ENCODE results near the gene DCTN2.
"Not testable (repeated sequence)": the region's sequence is repeated elsewhere in the genome, so short reads cannot be mapped to it uniquely, and the experiment has no call there.

The DCTN2 gene

DNA sequence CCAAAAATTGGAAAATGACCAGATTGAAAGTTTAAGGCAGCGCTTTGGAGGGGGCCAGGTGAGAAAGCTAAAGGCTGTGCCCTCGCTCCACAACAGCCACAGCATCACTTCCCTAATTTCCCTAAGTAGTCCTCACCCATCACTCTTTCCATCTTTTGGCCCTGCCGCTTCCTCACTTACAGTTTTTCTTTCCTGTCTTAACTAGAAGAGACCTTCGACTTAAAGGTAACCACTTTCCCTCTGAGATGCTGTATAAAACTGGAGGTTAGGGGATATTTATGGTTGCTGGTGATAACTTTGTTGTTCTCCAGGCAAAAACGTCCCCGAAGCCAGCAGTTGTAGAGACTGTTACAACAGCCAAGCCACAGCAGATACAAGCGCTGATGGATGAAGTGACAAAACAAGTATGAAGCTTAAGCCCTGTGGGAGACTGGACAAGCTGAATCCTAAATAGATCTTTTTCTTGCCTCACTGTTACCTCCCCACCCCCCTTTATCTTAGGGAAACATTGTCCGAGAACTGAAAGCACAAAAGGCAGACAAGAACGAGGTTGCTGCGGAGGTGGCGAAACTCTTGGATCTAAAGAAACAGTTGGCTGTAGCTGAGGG is 31.0 kb downstream of the DCTN2 start:
- no peak for DNase-seq (ENCODE audit: low read depth in 2 of 2)

DNA sequence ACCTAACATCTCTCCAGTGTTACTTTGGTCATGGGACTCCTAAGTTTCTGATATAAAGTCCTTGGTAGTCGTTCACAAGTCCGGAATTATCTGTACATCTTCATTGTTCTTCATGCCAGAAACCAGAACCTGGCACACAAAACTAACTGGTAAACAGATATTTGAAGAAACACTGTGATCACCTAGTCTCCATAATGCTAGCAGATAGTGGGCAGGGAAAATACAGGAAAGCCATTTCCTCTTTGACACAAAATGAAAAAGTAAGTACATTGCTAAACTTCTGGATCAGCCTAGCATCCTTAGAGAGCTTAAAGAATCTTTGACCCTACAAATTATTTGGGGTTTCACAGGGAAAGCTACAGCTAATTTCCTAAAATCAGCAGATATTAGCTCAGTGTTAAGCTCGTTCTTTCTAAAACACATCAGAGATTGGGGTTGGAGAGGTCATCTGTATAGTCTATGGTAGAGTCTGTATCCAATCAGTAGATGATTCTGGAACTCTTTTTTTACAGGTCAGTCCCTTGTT is 31.5 kb downstream of the DCTN2 start:
- DNase-seq (ENCODE audit: low read depth in 2 of 2), result no peak

DNA sequence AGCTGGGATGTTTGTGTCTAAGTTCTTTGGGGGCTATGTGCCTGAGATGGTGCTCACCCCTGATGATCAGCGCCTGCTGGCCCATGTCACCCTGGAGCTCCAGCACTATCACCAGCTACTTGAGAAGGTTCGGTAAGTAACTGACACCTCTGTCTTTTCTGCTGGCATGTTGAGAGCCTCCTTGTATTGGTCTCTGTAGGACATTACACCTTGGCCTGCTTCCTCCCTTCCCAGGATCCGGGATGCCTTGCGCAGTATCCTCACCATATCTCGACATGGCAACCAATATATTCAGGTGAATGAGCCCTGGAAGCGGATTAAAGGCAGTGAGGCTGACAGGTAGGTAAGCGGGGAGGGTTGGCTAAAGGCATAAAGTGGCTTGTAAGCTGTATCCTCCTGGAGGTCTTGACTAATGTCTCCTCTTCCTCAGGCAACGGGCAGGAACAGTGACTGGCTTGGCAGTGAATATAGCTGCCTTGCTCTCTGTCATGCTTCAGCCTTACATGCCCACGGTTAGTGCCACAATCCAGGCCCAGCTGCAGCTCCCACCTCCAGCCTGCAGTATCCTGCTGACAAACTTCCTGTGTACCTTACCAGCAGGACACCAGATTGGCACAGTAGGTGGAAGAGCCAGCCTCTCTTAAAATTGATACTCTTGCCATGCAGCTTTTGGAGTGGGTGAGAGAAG is 32.1 kb downstream of the DCTN2 start:
- no peak for DNase-seq (ENCODE audit: low read depth in 2 of 2)

DNA sequence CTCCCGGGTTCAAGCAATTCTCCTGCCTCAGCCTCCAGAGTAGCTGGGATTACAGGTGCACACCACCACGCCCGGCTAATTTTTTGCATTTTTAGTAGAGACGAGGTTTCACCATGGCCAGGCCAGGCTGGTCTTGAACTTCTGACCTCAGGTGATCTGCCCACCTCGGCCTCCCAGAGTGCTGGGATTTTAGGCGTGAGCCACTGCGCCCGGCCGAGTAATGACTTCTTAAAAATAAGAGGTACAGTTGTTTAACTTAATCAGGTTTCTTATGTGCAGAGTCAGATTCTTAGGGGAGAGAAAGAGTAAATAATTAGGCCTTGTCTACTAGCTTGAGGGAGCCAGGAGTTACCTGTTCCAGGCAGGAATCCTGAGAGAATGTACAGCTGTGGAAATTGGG is 32.7 kb downstream of the DCTN2 start:
- not testable (repeated sequence) for DNase-seq (ENCODE audit: low read depth in 2 of 2)

DNA sequence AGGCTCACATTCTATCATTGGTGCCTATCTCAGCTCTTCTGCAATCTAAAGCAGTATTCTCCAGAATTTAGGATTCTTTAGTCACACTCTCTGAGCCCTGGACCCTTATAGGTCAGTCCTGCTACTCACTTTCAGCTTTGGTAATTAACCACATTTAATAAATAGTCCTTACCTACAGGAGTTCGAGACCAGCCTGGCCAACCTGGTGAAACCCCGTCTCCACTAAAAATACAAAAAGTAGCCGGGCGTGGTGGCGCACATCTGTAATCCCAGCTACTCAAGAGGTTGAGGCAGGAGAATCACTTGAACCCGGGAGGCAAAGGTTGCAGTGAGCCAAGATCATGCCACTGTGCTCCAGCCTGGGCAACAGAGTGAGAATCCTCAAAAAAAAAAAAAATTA is 33.3 kb downstream of the DCTN2 start:
- not testable (repeated sequence) for DNase-seq (ENCODE audit: low read depth in 2 of 2)

DNA sequence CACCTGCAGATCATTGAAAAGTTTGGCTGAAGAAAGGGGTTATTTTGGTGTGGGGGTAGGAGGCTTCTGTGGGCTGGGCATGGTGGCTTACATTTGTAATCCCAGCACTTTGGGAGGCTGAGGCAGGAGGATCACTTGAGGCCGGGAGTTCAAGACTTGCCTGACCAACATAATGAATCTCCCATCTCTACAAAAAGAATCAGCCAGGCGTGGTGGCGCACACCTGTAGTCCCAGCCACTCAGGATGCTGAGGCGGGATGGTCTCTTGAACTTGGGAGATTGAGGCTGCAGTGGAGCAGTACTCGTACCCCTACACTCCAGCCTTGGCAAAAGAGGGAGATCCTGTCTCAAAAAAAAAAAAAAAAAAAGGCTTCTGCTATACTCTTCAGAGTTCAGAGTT is 33.7 kb downstream of the DCTN2 start:
- no peak for DNase-seq (ENCODE audit: low read depth in 2 of 2)

DNA sequence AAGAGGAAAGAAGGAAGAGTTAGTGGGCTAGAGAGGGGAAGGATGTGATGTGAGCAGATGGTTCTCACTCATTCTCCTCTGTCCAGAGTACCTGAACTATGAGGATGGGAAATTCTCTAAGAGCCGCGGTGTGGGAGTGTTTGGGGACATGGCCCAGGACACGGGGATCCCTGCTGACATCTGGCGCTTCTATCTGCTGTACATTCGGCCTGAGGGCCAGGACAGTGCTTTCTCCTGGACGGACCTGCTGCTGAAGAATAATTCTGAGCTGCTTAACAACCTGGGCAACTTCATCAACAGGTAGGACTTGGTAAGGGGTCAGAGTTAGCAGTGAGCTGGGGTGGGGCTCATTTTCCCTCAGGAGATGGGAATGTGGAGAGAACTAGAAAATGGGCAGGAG is 34.3 kb downstream of the DCTN2 start:
- DNase-seq (ENCODE audit: low read depth in 2 of 2), result no peak

DNA sequence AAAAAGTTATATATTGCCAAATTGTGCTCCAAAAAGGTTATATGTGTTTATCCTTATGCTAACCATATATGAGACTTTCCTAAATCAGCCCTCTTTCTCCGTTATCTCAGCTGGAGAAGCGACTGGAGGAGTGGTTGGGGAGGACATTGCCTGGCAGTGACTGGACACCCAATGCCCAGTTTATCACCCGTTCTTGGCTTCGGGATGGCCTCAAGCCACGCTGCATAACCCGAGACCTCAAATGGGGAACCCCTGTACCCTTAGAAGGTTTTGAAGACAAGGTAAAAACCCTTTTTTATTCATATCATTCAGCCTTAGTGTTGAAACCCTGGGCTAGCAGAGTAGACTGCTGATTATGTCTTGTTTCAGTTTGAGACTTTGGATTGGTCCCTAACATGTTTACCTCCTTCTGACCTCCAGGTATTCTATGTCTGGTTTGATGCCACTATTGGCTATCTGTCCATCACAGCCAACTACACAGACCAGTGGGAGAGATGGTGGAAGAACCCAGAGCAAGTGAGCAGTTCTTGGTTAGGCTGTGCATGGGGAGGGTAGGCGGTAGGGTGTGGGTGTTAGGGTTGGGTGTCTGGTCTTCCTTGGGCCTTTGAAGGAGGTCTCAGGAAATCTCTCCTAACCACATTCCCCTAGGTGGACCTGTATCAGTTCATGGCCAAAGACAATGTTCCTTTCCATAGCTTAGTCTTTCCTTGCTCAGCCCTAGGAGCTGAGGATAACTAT is 35.2 kb downstream of the DCTN2 start:
- DNase-seq (ENCODE audit: low read depth in 2 of 2), result no peak

DNA sequence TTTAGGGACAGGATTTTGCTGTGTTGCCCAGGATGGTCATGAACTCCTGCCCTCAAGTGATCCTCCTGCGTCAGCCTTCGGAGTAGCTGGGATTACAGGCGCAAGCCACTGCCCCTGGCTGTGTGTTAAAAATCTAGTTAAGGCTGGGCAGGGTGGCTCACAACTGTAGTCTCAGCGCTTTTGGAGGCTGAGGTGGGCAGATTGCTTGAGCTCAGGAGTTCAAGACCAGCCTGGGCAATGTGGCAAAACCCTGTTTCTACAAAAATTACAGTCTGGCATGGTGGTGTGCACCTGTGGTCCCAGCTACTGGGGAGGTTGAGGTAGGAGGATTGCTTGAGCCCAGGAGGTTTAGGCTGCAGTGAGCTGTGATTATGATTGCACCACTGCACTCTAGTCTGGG is 35.8 kb downstream of the DCTN2 start:
- no peak for DNase-seq (ENCODE audit: low read depth in 2 of 2)

DNA sequence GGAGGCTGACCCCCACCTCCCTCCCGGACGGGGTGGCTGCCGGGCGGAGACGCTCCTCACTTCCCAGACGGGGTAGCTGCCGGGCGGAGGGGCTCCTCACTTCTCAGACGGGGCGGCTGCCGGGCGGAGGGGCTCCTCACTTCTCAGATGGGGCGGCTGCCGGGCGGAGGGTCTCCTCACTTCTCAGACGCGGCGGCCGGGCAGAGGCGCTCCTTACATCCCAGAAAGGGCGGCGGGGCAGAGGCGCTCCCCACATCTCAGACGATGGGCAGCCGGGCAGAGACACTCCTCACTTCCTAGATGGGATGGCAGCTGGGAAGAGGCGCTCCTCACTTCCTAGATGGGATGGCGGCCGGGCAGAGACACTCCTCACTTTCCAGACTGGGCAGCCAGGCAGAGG is 39.2 kb downstream of the DCTN2 start:
- not testable (repeated sequence) for DNase-seq (ENCODE audit: low read depth in 2 of 2)

DNA sequence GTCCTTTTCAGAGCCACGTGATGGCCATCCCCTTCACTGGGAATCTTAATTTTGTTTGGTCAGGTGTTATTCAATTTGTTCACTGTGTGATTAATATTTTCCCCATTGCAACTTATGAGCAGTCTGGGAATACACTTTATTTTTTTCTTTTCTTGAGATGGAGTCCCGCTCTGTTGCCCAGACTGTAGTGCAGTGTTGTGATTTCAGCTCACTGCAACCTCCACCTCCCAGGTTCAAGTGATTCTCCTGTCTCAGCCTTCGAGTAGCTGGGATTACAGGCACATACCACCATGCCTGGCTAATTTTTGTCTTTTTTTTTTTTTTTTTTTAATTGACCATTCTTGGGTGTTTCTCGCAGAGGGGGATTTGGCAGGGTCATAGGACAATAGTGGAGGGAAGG is 40.5 kb downstream of the DCTN2 start:
- DNase-seq (ENCODE audit: low read depth in 2 of 2), result not testable (repeated sequence)

DNA sequence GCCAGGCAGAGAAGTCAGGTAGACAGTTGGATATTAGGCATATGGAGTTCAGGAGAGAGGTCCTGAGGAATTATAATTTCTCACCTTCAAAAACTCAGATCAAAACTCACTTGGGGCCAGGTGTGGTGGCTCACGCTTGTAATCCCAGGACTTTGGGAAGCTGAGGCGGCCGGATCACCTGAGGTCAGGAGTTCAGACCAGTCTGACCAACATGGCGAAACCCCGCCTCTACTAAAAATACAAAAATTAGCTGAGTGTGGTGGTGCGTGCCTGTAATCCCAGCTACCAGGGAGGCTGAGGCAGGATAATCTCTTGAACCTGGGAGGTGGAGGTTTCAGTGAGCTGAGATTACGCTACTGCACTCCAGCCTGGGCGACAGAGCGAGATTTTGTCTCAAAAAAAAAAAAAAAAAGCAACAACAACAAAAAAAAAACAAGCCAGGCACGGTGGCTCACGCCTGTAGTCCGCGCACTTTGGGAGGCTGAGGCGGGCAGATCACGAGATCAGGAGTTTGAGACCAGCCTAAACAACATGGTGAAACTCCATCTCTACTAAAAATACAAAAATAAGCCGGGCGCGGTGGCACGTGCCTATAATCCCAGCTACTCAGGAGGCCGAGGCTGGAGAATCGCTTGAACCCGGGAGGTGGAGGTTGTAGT is 44.6 kb downstream of the DCTN2 start:
- DNase-seq (ENCODE audit: low read depth in 2 of 2), result not testable (repeated sequence)

DNA sequence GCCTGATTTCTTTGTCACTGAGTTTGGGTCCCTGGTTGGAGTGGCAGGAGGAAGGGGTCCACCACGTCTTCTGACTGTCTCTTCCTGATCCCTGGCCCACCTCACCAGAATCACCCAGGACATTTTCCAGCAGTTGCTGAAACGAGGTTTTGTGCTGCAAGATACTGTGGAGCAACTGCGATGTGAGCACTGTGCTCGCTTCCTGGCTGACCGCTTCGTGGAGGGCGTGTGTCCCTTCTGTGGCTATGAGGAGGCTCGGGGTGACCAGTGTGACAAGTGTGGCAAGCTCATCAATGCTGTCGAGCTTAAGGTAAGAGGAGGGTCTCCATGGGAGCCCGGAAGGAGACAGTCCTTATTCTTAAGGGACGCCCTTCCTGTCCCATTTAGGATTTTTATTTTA is 46.8 kb downstream of the DCTN2 start:
- no peak for DNase-seq (ENCODE audit: low read depth in 2 of 2)

DNA sequence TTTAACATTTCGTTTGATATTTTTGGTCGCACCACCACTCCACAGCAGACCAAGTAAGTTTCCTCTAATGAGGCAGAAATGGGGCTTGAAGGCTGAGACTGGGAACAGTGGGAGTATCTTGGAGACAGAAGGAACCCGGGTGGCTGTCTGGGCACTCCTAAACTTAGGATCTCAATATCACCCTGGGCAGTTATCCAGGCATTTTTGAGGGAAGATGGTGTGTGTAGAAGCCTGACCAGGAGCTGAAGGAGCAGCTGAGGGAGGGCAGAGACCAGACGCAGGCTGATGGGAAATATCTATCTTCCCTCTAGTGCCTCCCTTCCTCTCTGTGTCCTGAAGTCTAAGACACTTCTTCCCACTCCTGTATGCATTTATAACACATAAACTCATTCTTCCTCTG is 48.4 kb downstream of the DCTN2 start:
- no peak for DNase-seq (ENCODE audit: low read depth in 2 of 2)

DNA sequence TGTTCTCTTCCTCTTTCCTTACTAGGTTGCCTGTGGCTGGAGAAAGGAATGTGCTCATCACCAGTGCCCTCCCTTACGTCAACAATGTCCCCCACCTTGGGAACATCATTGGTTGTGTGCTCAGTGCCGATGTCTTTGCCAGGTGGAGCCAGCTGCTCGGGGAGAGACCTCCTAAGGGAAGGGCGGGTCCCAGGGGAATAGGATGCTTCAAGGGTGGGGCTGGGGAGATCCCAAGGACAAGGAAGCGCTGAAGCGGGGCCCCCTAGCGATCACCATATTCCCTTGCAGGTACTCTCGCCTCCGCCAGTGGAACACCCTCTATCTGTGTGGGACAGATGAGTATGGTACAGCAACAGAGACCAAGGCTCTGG is 48.9 kb downstream of the DCTN2 start:
- DNase-seq (ENCODE audit: low read depth in 2 of 2), result no peak

DNA sequence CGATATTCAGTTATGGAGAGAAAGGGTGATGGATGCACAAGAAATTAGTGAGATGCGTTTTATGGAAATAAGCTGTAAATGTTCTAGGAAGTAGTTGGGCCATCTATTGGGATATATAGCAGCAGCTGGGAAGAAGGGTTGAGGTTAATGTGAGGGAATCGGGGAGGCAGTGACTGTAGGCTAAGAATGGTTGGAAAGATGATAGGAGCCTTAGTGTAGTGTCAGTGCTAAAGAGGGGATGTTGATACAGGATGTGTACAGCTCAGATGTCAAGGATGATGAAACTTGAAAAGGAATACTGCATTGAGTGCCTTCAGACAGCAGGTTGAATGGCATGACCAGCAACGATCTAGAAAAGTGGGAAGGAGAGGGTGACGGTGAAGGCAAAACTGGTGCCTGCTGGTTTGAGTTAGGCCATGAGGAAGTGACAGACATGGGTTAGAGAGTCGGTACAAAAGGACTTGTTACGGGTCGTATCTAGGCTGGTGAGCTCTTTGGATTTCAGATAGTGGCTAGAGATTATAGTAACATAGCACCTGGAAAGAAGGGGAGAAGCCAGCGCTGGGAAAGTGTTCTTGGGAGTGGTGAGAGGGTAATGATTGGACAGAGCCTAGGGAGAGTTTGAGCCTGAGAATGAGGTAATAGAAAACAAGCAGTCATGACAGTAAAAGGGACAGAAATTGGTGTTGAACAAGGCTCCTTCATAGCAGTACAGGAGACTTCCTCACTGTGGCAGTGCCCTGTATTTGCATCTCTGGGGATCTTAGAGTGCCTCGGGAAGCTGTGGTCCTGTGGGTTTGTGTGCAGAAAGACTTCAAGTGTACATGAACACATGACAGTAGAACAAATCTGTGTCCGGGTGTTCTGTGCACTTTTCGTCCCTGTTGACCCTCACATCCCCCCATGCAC is 49.5 kb downstream of the DCTN2 start:
- no peak for DNase-seq (ENCODE audit: low read depth in 2 of 2)

DNA sequence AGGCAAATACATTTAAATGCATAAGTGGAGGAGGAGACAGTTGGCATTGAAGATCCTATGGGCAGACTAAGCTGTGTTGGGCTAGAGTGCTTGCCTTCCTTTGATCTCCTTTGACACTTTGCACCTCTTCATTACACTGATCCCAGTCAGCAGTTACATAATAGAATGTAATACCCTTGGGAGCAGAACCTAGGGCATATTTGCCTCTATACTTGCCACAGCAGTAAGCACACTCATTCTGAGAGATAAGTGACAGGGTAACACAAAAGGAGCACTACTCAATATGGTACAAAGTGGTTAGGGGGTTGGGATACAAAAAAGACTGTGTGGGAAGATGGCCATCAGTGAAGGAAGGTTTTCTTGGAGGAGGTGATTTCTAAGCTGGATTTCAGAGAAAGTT is 50.2 kb downstream of the DCTN2 start:
- DNase-seq (ENCODE audit: low read depth in 2 of 2), result no peak

DNA sequence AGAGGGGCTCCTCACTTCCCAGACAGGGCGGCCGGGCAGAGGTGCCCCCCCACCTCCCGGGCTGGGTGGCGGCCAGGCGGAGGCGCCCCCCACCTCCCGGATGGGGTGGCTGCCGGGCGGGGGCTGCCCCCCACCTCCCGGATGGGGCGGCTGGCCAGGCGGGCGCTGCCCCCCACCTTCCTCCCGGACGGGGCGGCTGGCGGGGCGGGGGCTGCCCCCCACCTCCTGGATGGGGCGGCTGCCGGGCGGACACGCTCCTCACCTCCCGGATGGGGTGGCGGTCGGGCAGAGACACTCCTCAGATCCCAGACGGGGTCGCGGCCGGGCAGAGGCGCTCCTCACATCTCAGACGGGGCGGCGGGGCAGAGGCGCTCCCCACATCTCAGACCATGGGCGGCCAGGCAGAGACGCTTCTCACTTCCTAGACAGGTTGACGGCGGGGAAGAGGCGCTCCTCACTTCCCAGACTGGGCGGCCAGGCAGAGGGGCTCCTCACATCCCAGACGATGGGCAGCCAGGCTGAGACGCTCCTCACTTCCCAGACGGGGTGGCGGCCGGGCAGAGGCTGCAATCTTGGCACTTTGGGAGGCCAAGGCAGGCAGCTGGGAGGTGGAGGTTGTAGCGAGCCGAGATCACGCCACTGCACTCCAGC is 51.8 kb downstream of the DCTN2 start:
- not testable (repeated sequence) for DNase-seq (ENCODE audit: low read depth in 2 of 2)

DNA sequence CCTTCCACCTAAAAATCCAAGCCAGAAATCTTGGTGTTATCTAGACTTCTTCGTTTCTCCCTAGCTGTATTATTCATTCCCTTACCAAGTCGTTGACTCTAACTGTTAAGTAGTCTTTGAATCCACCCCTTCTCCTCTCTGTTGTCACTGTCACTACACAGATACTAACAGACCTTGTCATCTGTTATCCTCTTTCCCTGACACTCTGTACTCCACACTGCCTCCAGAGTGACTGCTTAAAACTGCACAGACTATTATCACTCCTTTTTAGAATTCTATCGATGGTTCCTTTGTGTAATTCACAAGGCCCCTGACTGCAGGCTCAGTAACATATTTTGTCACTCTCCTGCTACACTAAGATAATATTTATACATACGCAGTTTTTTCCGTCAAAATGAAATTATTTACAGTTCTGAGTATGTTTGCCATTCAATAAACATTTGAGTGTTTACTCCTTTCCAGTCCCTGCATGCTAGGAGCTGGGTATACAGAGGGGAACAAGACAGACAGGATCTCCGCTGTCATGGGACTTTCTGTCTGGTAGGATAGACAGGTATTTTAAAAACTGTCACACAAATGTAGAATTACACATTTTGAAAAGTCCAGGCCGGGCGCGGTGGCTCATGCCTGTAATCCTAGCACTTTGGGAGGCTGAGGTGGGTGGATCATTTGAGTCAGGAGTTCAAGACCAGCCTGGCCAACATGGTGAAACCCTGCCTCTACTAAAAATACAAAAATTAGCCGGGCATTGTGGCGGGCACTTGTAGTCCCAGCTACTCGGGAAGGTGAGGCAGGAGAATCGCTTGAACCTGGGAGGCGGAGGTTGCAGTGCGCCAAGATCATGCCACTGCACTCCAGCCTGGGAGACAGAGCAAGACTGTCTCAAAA is 55.4 kb downstream of the DCTN2 start:
- no peak for DNase-seq (ENCODE audit: low read depth in 2 of 2)

DNA sequence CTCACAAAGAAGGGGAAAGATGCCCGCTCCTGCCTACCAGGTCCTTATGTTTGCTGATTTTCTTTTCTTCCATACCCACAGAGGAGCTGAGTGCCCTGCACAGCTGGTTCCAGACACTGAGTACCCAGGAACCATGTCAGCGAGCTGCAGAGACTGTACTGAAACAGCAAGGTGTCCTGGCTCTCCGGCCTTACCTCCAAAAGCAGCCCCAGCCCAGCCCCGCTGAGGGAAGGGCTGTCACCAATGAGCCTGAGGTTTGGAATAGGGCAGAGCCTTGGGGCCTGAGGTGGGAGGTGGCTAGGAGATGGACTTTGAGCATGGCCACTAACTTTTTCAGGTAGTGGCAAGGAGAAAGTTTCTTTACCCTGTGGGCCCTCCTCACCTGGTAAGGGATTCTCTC is 56.9 kb downstream of the DCTN2 start:
- no peak for DNase-seq (ENCODE audit: low read depth in 2 of 2)
